Stimulated activated naive CD8-positive, alpha-beta T cell treated with anti-CD3 and anti-CD28 coated beads, Interleukin-15, Interleukin-2, amounts not matched to agents 100 ng/mL and 50 ng/mL, for 24 hours (primary cell): ENCODE measurements around the gene METRN.
"Not testable (repeated sequence)": the region's sequence is repeated elsewhere in the genome, so short reads cannot be mapped to it uniquely, and the experiment has no call there.

Experiments used
- H3K27ac Mint-ChIP-seq: one replicate; pipeline ENCODE4 v1.8.0; 2021; ENCODE audit warnings: mild to moderate bottlenecking, mixed read lengths
- H3K27me3 Mint-ChIP-seq: one replicate; pipeline ENCODE4 v1.8.0; 2021; ENCODE audit warnings: mixed read lengths
- H3K36me3 Mint-ChIP-seq: one replicate; pipeline ENCODE4 v1.8.0; 2021; ENCODE audit warnings: low read depth, mixed read lengths
- H3K4me1 Mint-ChIP-seq: one replicate; pipeline ENCODE4 v1.8.0; 2021; ENCODE audit warnings: low read depth, mixed read lengths
- H3K4me3 Mint-ChIP-seq: one replicate; pipeline ENCODE4 v1.8.0; 2021; ENCODE audit warnings: mild to moderate bottlenecking, mixed read lengths
- H3K9me3 Mint-ChIP-seq: one replicate; pipeline ENCODE4 v1.8.0; 2021; ENCODE audit warnings: mixed read lengths

METRN gene

DNA sequence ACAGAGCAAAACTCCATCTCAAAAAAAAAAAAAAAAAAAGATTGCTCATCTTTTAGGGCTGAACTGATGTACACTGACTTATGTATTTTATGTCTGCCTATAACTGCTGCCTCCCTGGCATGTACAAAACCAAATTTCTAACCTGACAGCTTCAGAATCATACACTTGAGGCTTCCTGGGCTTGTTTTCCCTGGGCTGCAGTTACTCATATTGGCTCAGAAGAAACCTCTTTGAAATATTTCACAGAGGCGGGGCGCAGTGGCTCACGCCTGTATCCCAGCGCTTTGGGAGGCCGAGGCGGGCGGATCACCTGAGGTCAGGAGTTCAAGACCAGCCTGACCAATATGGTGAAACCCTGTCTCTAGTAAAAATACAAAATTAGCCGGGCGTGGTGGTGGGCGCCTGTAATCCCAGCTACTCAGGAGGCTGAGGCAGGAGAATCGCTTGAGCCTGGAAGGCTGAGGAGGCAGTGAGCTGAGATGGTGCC, 39.2 kb downstream of the METRN start:
- not testable (repeated sequence) for H3K9me3 Mint-ChIP-seq, H3K27me3 Mint-ChIP-seq, H3K4me3 Mint-ChIP-seq, H3K4me1 Mint-ChIP-seq, H3K36me3 Mint-ChIP-seq, H3K27ac Mint-ChIP-seq

DNA sequence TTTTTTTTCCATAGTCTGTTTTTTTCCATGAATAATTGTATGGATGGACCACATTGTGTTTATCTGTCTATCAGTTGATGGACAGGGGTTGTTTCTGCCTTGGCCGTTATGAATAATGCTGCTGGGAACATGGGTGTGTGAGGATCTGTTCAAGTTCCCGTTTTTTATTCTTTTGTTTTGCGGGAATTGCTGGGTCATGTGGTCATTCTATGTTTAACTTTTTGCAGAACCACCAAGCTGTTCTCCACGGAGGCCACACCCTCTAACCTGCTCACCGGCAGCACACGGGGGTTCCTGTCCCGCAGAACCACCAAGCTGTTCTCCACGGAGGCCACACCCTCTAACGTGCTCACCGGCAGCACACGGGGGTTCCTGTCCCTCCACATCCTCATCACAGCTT, 39.7 kb downstream of the METRN start:
- H3K9me3 Mint-ChIP-seq: no peaks in the 10 kb centered on the region
- no peaks in the 10 kb centered on the region for H3K36me3 Mint-ChIP-seq
- H3K27me3 Mint-ChIP-seq: peaks cover 5% of the 10 kb centered on the region
- H3K27ac Mint-ChIP-seq: no peak overlapping the region
- no peak overlapping the region for H3K4me3 Mint-ChIP-seq
- H3K4me1 Mint-ChIP-seq: no peaks in the 10 kb centered on the region

DNA sequence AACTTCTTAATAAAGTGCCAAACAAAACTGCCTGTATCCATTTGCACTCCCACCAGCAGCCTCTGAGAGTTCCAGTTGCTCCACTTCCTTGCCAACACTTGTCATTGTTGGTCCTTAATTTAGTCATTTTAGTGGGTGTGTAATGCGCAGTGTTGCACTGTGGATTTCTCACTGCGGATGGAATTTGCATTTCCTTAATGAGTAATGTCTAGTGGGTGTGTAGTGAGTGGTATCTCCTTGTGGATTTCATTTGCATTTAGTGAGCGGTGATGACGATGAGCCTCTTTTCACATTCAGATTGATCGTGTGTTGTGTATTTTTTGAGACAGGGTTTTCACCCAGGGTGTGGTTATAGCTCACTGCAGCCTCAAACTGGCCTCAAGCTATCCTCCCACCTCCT, 41.5 kb downstream of the METRN start:
- H3K9me3 Mint-ChIP-seq: no peaks in the 10 kb centered on the region
- H3K27ac Mint-ChIP-seq: no peak overlapping the region
- no peaks in the 10 kb centered on the region for H3K36me3 Mint-ChIP-seq
- H3K4me3 Mint-ChIP-seq: no peak overlapping the region
- H3K4me1 Mint-ChIP-seq: no peaks in the 10 kb centered on the region
- peaks cover 5% of the 10 kb centered on the region for H3K27me3 Mint-ChIP-seq

GRCh38 chr16:759110-759910, 44.4 kb downstream of the METRN start:
- no peaks in the 10 kb centered on the region for H3K4me1 Mint-ChIP-seq
- no peaks in the 10 kb centered on the region for H3K36me3 Mint-ChIP-seq
- H3K27me3 Mint-ChIP-seq: peaks cover 5% of the 10 kb centered on the region
- H3K4me3 Mint-ChIP-seq: no peak overlapping the region
- H3K9me3 Mint-ChIP-seq: no peaks in the 10 kb centered on the region
- no peak overlapping the region for H3K27ac Mint-ChIP-seq

DNA sequence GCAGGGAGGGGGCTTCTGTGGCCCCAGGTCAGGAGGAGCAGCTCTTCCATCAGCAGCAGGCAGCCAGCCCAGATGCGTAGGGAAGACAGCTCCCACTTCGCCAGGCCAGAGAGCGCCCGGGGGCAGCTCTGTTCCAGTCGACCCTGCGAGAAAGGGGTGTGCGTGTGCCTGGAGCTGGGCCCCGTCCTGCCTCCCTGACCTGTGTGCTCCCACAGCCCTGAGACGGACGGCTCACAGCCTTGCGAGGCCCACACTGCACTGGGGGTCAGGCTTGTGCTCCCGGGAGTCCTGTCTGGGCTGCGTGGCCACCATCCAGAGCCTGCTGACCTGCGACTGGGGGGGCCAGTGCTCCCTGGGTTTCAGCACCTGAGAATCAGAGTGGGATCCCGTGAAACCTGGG, 45.1 kb downstream of the METRN start:
- peaks cover 5% of the 10 kb centered on the region for H3K27me3 Mint-ChIP-seq
- no peak overlapping the region for H3K4me3 Mint-ChIP-seq
- no peaks in the 10 kb centered on the region for H3K4me1 Mint-ChIP-seq

DNA sequence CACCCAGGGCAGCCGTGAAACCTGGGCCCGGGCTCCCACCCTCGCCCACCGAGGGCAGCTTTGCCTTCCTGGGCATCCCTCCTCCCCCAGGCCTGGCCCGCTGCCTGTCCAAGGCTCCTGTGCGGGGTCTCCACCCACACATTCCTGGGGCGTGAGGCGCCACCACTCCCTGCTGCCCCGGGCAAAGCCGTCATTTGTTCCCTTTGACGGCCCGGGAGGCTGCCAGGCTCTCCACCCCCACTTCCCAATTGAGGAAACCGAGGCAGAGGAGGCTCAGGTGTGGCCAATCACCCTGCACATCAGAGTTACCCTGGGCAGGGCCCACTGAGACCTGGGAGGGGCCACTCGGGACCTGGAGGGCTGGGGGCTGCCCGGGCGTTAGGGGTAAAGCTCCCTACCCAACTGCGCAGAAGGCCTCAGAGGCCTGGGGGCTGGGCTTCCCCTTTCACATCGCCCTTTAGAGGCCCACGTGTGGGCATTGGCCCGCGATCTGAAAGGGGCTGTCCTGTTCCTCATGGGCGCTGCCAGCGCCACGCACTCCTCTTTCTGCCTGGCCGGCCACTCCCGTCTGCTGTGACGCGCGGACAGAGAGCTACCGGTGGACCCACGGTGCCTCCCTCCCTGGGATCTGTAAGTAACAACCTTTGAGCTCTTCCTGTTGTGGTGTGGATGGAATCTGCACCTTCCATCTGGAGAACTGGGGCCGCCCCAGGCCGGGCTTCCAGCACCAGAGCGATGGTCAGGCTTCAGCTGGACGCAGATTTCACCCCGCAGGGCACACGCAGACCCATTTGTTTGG, 45.8 kb downstream of the METRN start, which contains the start of gene MSLN:
MSLN (plus strand) TSS at position 190 of the 799 bp plus-strand sequence. CDS start 1,947 bp downstream, outside the sequence.
- Mint-ChIP-seq H3K4me3 (no peak within 1 kb of the TSS), H3K27ac (no peak within 1 kb of the TSS)

More for the DNA sequence above, 45.1 kb downstream of the METRN start:
- Mint-ChIP-seq H3K36me3 (no peaks in the 10 kb centered on the region), H3K27ac (no peak overlapping the region), H3K9me3 (no peaks in the 10 kb centered on the region)

DNA sequence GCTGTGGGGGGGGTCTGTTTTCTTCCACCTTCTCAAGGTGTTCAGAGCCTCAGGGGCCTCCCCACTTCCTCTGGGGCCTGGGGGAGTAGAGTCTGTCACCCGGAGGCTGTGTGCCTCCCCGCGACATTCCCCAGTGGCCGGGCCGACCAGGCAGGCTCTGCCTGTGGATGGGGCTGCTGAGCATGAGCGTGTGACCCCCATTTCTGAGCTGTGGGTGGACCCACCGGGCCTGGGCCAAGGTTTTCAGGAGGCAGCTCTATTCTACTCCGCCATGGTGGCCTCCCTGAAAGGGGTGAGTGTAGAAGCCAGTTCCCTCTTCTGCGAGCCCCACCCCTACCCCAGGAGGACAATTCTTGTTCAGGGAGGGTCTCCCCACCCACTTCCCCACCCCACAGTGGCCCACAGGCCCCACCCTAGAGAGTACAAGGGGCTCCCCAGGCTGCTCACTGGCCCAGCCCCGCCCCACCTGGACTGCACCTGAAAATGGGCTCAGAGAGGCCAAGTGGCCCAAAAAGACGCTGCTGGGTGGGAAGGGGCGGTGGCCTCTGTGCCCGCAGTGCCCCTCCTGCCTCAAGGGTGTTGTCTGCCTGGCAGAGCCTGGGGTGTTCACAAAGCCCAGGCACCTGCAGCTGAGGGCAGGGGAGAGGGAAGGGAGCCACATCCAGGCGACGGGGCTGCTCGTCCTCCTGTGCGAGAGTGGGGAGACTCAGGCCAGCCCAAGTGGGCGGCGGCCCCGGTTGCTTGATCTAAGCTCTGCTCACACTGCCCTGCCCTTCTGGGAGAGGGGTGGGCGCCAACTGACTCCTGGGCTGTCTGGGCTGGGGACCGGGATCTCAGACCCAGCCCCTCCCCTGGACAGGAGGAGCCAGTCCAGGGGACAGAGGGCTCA, 47.0 kb downstream of the METRN start:
- H3K27ac Mint-ChIP-seq: no peak overlapping the region
- H3K4me3 Mint-ChIP-seq: no peak overlapping the region
- H3K36me3 Mint-ChIP-seq: no peaks in the 10 kb centered on the region
- H3K4me1 Mint-ChIP-seq: no peaks in the 10 kb centered on the region
- peaks cover 5% of the 10 kb centered on the region for H3K27me3 Mint-ChIP-seq
- no peaks in the 10 kb centered on the region for H3K9me3 Mint-ChIP-seq

More for the DNA sequence above, 45.8 kb downstream of the METRN start, which contains the start of gene MSLN:
- H3K36me3 Mint-ChIP-seq: no peaks in the 10 kb centered on the region
- no peaks in the 10 kb centered on the region for H3K9me3 Mint-ChIP-seq
- no peaks in the 10 kb centered on the region for H3K4me1 Mint-ChIP-seq
- peaks cover 5% of the 10 kb centered on the region for H3K27me3 Mint-ChIP-seq

- H3K4me1 Mint-ChIP-seq: no peaks in the 10 kb centered on the region
- no peaks in the 10 kb centered on the region for H3K9me3 Mint-ChIP-seq
- H3K27me3 Mint-ChIP-seq: peaks cover 2% of the 10 kb centered on the region
These were observed 47.8 kb downstream of the METRN start for GRCh38 chr16:762595-763268.

GRCh38 chr16:763369-764183, 48.7 kb downstream of the METRN start:
- Mint-ChIP-seq H3K4me3 (no peak overlapping the region), H3K9me3 (no peaks in the 10 kb centered on the region), H3K27ac (no peak overlapping the region), H3K27me3 (no peaks in the 10 kb centered on the region), H3K36me3 (no peaks in the 10 kb centered on the region), H3K4me1 (no peaks in the 10 kb centered on the region)

More at GRCh38 chr16:762595-763268, 47.8 kb downstream of the METRN start:
- Mint-ChIP-seq H3K27ac (no peak overlapping the region), H3K4me3 (no peak overlapping the region), H3K36me3 (no peaks in the 10 kb centered on the region)

DNA sequence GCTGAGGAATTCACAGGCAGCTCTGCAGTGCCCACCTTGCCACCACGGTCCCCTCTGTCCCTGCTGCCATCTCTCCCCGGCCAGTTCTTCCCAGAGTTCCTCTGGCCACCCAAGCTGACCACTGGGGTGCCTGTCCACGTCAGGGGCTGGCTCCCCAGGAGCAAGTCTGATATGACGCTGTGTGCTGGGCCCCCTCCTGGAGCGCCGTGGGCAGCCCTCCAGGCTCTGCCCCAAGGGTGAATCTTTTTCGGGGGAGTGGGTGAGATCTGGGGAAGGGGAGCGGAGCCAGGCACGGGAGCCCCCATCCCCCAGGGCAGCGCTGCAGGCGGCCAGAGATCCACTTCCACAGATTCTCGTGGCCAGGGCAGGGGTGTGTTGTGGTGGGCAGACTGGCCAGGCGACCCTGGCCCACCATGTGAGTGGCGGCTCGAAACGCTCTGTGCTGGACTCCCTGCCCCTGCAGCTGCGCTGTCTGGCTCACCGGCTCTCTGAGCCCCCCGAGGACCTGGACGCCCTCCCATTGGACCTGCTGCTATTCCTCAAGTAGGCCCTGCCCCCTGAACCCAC, 49.3 kb downstream of the METRN start:
- no peak overlapping the region for H3K4me3 Mint-ChIP-seq
- no peaks in the 10 kb centered on the region for H3K27me3 Mint-ChIP-seq
- no peaks in the 10 kb centered on the region for H3K9me3 Mint-ChIP-seq
- no peaks in the 10 kb centered on the region for H3K36me3 Mint-ChIP-seq
- H3K4me1 Mint-ChIP-seq: no peaks in the 10 kb centered on the region
- no peak overlapping the region for H3K27ac Mint-ChIP-seq

DNA sequence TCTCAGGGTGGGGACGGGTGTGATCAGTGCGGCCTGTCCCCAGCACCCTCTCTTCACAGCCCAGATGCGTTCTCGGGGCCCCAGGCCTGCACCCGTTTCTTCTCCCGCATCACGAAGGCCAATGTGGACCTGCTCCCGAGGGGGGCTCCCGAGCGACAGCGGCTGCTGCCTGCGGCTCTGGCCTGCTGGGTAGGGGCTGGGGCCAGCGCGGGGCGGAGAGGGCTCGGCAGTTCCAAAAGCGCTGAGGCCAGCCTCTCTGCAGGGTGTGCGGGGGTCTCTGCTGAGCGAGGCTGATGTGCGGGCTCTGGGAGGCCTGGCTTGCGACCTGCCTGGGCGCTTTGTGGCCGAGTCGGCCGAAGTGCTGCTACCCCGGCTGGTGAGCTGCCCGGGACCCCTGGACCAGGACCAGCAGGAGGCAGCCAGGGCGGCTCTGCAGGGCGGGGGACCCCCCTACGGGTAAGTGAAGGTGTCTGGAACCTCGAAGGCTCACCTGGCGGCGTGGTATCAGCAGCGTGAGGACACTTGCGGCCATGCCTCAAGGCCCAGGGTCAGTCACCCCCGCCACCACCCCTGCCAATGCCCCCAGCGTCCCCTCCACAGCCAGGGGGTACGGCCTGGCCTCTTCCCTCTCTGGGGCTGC, 50.0 kb downstream of the METRN start:
- H3K27ac Mint-ChIP-seq: no peak overlapping the region
- H3K4me1 Mint-ChIP-seq: no peaks in the 10 kb centered on the region
- H3K4me3 Mint-ChIP-seq: no peak overlapping the region
- no peaks in the 10 kb centered on the region for H3K27me3 Mint-ChIP-seq
- H3K9me3 Mint-ChIP-seq: no peaks in the 10 kb centered on the region
- no peaks in the 10 kb centered on the region for H3K36me3 Mint-ChIP-seq

GRCh38 chr16:765488-765865, 50.6 kb downstream of the METRN start:
- Mint-ChIP-seq H3K27me3 (no peaks in the 10 kb centered on the region), H3K27ac (no peak overlapping the region), H3K36me3 (no peaks in the 10 kb centered on the region), H3K9me3 (no peaks in the 10 kb centered on the region), H3K4me3 (no peak overlapping the region), H3K4me1 (no peaks in the 10 kb centered on the region)
